Measurements from ENCODE around the gene MAP7D2.

DNA sequence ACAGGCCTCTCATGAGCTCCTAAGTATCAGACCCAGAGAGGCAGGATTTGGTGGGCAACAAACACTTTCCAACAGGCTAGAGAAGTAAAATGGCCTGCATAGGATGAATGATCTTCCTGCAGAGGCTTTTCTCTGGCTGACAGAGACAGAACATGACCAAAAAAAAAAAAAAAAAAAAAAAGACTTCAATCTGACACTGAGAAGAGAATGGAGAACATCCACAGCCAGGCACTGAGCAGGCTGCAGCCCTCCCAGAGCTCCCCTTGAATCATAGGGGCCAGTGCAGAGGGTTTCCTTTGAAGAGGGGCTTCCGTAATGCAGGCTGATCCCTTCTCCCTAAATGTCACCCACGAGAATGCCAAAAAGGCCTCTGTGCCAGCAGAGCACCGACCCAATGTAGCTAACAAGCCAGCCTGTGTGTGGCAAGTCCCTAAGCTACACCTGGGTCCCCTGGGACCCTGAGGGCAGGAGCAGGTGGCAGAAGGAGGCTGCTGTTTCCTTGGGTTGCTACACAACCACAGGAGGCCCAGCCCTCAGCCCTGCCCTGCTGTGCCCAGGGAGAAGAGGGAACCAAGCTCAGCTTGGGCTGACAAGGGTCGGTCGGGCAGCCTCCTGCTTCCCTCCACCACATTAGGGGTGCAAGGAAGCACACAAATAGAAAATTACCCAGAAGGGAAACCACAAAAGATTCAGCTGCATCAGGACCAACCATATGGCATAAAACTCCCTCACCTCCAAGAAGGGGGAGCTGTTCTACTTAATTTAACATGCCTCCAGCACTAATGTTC, 55.6 kb downstream of the MAP7D2 start:
- TF ChIP-seq EZH2 (IDR thresholded peaks at IDR 0.05; ENCODE audit: low read length, unreplicated experiment) (no peak), EZH2phosphoT487 (IDR thresholded peaks at IDR 0.05; ENCODE audit: borderline replicate concordance, low read length) (no peak)
- TF ChIP-seq, protein P1, sequence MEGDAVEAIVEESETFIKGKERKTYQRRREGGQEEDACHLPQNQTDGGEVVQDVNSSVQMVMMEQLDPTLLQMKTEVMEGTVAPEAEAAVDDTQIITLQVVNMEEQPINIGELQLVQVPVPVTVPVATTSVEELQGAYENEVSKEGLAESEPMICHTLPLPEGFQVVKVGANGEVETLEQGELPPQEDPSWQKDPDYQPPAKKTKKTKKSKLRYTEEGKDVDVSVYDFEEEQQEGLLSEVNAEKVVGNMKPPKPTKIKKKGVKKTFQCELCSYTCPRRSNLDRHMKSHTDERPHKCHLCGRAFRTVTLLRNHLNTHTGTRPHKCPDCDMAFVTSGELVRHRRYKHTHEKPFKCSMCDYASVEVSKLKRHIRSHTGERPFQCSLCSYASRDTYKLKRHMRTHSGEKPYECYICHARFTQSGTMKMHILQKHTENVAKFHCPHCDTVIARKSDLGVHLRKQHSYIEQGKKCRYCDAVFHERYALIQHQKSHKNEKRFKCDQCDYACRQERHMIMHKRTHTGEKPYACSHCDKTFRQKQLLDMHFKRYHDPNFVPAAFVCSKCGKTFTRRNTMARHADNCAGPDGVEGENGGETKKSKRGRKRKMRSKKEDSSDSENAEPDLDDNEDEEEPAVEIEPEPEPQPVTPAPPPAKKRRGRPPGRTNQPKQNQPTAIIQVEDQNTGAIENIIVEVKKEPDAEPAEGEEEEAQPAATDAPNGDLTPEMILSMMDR (conservative IDR thresholded peaks at IDR 0.05; ENCODE audit: low read depth, low read length) = no peak
